ENCODE data around the gene ANK3.

DNA sequence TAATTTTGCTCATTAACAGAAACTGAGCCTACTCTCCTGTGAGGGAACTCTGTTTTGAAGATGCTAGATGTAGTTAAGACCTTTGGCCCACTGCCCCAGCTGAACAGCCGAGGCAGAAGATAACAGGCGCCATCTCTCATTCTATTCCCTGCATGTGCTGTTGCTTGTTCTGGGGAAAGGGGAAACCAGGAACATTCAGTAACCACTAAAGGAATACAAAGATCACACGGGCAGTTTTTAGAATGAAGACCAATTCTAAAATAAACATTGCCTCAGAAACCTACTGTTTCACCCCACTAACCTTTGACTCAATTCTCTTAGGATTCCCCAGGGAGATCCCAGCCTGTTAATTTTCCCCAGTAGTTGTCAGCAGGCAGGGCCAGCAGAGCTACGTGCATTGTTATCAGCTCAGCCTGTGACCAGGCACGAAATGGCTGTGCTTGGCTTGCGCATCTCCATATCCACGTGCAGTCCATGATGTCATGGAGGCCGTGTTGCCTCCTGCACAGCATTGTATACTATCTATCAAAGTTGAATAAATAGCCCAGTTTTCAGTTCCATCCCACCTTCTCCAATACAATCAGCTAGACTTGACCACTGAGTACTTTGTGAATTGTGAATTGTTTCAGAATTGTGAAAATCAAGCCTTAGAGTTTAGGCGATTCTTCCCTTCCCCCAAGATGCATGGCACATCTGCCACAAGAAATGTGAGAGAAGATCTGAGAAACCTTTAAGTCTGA, 36.0 kb downstream of the ANK3 start:
- TF ChIP-seq, protein P1, sequence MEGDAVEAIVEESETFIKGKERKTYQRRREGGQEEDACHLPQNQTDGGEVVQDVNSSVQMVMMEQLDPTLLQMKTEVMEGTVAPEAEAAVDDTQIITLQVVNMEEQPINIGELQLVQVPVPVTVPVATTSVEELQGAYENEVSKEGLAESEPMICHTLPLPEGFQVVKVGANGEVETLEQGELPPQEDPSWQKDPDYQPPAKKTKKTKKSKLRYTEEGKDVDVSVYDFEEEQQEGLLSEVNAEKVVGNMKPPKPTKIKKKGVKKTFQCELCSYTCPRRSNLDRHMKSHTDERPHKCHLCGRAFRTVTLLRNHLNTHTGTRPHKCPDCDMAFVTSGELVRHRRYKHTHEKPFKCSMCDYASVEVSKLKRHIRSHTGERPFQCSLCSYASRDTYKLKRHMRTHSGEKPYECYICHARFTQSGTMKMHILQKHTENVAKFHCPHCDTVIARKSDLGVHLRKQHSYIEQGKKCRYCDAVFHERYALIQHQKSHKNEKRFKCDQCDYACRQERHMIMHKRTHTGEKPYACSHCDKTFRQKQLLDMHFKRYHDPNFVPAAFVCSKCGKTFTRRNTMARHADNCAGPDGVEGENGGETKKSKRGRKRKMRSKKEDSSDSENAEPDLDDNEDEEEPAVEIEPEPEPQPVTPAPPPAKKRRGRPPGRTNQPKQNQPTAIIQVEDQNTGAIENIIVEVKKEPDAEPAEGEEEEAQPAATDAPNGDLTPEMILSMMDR (IDR thresholded peaks at IDR 0.05; ENCODE audit: poor library complexity, severe bottlenecking), result no peak
- TF ChIP-seq EZH2 (IDR thresholded peaks at IDR 0.05; ENCODE audit: borderline replicate concordance, insufficient read depth, low read length, poor library complexity, severe bottlenecking) (no peak), POLR2AphosphoS5 (IDR thresholded peaks at IDR 0.05) (no peak), REST (IDR thresholded peaks at IDR 0.05; ENCODE audit: borderline replicate concordance) (no peak), TAF1 (IDR thresholded peaks at IDR 0.05; ENCODE audit: low read depth) (no peak), MXI1 (conservative IDR thresholded peaks at IDR 0.05; ENCODE audit: poor library complexity, severe bottlenecking) (no peak), SMC3 (conservative IDR thresholded peaks at IDR 0.05; ENCODE audit: poor library complexity) (no peak), EP300 (conservative IDR thresholded peaks at IDR 0.05; ENCODE audit: poor library complexity, severe bottlenecking) (no peak)
